Lower leg skin (tissue), 3 donors: ENCODE data around the gene TMEM132D.

Experiments
- POLR2A ChIP-seq, 2 donors: fragments of 450-650 bp; IDR thresholded peaks; one replicate each; pipeline ENCODE4 v1.6.1; 2016 to 2017; ENCODE audit warnings: antibody characterized with exemption in 2 of 2, mild to moderate bottlenecking in 1 of 2, moderate library complexity in 1 of 2
- TF ChIP-seq, protein P1 (sequence below), 3 donors: fragments of 450-650 bp; IDR thresholded peaks; one replicate each; pipeline ENCODE4 v1.5.1; 2016; ENCODE audit warnings: antibody characterized with exemption in 3 of 3, mild to moderate bottlenecking in 3 of 3, moderate library complexity in 2 of 3

DNA sequence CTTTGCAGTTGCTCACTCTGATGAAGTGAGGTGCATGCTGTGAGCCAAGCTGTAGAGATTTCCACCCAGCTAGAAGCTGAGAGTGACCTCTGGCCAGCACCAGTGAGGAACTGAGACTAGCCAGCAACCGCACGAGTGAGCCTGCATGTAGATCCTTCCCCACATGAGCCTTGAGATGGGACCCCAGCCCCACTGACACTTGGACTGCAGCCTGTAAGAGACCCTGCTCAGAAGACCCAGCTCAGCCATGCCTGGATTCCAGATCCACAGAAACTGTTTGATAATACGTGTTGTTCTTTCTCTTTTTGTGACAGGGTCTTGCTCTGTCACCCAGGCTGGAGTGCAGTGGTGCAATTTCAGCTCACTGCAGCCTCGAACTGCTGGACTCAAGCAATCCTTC, 821.4 kb downstream of the TMEM132D start:
- TF ChIP-seq, protein P1, sequence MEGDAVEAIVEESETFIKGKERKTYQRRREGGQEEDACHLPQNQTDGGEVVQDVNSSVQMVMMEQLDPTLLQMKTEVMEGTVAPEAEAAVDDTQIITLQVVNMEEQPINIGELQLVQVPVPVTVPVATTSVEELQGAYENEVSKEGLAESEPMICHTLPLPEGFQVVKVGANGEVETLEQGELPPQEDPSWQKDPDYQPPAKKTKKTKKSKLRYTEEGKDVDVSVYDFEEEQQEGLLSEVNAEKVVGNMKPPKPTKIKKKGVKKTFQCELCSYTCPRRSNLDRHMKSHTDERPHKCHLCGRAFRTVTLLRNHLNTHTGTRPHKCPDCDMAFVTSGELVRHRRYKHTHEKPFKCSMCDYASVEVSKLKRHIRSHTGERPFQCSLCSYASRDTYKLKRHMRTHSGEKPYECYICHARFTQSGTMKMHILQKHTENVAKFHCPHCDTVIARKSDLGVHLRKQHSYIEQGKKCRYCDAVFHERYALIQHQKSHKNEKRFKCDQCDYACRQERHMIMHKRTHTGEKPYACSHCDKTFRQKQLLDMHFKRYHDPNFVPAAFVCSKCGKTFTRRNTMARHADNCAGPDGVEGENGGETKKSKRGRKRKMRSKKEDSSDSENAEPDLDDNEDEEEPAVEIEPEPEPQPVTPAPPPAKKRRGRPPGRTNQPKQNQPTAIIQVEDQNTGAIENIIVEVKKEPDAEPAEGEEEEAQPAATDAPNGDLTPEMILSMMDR (IDR thresholded peaks at IDR 0.05), result no peak
- TF ChIP-seq POLR2A (IDR thresholded peaks at IDR 0.05), result no peak
